ENCODE measurements around the gene ABI1.

The ABI1 gene

GRCh38 chr10:26715137-26715487, 145.6 kb downstream of the ABI1 start:
- Histone ChIP-seq H3K4me1 (no peaks in the 10 kb centered on the region), H3K4me3 (ENCODE audit: low read depth, low read length) (no peak overlapping the region), H3K36me3 (peaks cover 26% of the 10 kb centered on the region), H3K27me3 (no peaks in the 10 kb centered on the region), H3K9me3 (no peaks in the 10 kb centered on the region)
- no peak for DNase-seq
- TF ChIP-seq, protein P1, sequence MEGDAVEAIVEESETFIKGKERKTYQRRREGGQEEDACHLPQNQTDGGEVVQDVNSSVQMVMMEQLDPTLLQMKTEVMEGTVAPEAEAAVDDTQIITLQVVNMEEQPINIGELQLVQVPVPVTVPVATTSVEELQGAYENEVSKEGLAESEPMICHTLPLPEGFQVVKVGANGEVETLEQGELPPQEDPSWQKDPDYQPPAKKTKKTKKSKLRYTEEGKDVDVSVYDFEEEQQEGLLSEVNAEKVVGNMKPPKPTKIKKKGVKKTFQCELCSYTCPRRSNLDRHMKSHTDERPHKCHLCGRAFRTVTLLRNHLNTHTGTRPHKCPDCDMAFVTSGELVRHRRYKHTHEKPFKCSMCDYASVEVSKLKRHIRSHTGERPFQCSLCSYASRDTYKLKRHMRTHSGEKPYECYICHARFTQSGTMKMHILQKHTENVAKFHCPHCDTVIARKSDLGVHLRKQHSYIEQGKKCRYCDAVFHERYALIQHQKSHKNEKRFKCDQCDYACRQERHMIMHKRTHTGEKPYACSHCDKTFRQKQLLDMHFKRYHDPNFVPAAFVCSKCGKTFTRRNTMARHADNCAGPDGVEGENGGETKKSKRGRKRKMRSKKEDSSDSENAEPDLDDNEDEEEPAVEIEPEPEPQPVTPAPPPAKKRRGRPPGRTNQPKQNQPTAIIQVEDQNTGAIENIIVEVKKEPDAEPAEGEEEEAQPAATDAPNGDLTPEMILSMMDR (IDR thresholded peaks at IDR 0.05; ENCODE audit: low read depth, low read length), result no peak

- no peak for DNase-seq
- Histone ChIP-seq H3K9me3 (no peaks in the 10 kb centered on the region), H3K4me1 (no peaks in the 10 kb centered on the region), H3K4me3 (ENCODE audit: low read depth, low read length) (no peak overlapping the region), H3K27me3 (no peaks in the 10 kb centered on the region), H3K36me3 (peaks cover 26% of the 10 kb centered on the region)
- TF ChIP-seq, protein P1 (IDR thresholded peaks at IDR 0.05; ENCODE audit: low read depth, low read length), result no peak
Observed at GRCh38 chr10:26714415-26715136, 146.2 kb downstream of the ABI1 start.

GRCh38 chr10:26711324-26711723, 149.4 kb downstream of the ABI1 start:
- H3K36me3 ChIP-seq, result peaks cover 27% of the 10 kb centered on the region
- no peak overlapping the region for H3K4me3 ChIP-seq (ENCODE audit: low read depth, low read length)
- no peak for DNase-seq
- H3K9me3 ChIP-seq, result no peaks in the 10 kb centered on the region
- TF ChIP-seq, protein P1 (IDR thresholded peaks at IDR 0.05; ENCODE audit: low read depth, low read length), result no peak
- H3K4me1 ChIP-seq, result no peaks in the 10 kb centered on the region
- no peaks in the 10 kb centered on the region for H3K27me3 ChIP-seq

DNA sequence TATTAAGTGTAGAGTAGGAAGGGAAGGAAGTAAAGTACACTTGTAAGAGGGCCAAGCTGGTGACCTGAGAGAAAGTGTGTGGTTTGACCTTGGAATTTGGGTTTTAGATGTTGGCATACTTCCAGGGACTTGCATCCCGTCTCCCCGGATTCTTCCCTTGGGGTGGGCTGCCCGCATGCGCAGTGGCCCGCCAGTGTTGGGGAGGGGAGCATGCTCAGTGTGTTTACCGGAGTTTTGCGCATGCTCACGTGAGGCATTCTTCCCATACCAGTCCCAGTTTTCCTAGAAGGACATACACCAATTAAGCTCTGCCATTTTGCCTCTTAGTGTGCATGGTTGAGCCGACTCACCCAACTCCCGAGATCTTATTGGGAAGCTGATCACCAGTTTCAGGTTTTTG, 153.8 kb downstream of the ABI1 start:
- H3K36me3 ChIP-seq, result peaks cover 28% of the 10 kb centered on the region

DNA sequence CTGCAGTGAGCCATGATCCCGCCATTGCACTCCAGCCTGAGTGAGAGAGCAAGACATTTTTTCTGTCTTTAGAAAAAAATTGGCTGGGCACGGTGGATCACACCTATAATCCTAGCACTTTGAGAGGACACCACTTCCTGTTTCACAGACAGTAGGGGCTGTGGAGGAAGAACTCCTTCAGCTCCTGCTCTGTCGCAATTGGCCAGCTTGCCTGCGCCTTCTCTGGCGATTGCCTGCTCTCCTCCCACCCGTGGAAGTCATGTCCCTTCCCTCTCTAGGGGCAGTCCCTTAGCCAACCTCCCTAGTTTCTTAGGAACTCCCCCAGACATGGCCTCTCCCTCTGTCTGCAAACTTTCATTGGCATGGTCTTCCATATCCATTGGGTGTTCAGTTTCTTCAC, 154.6 kb downstream of the ABI1 start:
- Histone ChIP-seq H3K4me3 (ENCODE audit: low read depth, low read length) (no peak overlapping the region), H3K9me3 (no peaks in the 10 kb centered on the region), H3K36me3 (peaks cover 34% of the 10 kb centered on the region), H3K4me1 (no peaks in the 10 kb centered on the region), H3K27me3 (no peaks in the 10 kb centered on the region)
- TF ChIP-seq, protein P1 (IDR thresholded peaks at IDR 0.05; ENCODE audit: low read depth, low read length), result no peak
- no peak for DNase-seq

More for the DNA sequence above, 153.8 kb downstream of the ABI1 start:
- H3K9me3 ChIP-seq, result no peaks in the 10 kb centered on the region
- DNase-seq, result no peak
- H3K4me1 ChIP-seq, result no peaks in the 10 kb centered on the region
- no peak overlapping the region for H3K4me3 ChIP-seq (ENCODE audit: low read depth, low read length)
- no peaks in the 10 kb centered on the region for H3K27me3 ChIP-seq
- TF ChIP-seq, protein P1 (IDR thresholded peaks at IDR 0.05; ENCODE audit: low read depth, low read length), result no peak

GRCh38 chr10:26703974-26704373, 156.8 kb downstream of the ABI1 start:
- H3K4me1 ChIP-seq, result no peaks in the 10 kb centered on the region
- DNase-seq, result no peak
- peaks cover 39% of the 10 kb centered on the region for H3K36me3 ChIP-seq
- H3K9me3 ChIP-seq, result no peaks in the 10 kb centered on the region
- TF ChIP-seq, protein P1 (IDR thresholded peaks at IDR 0.05; ENCODE audit: low read depth, low read length), result no peak
- H3K27me3 ChIP-seq, result no peaks in the 10 kb centered on the region
- no peak overlapping the region for H3K4me3 ChIP-seq (ENCODE audit: low read depth, low read length)

Measured in BE2C (cell line).